ENCODE measurements around the gene DISP3.

DISP3 gene

DNA sequence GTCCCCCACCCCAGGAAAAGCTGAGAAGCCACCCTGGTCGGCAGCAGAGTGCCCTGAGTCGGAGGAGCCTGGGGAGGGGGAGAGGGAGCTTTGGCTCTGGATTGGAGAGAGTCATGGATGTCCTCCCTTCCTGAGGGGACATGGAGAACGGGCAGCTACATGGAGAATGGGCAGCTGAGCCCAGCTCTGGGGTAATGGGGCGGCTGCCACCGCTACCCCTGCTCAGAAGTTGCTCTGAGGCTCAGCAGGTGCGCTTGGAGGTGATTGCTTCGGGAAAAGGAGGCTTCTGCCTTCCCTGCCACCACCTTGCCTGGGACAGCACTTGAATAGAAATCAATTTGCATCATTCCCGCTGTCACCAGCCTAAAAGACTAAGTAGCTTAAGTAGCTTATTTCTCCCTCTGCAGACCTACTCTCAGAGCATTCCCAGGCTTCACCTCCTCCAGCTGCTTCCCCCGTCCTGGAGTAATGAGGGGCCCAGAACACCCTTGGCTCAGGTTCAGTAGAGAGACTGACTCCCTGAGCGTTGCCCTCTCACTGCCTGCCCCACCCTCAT, 8.3 kb downstream of the DISP3 start:
- Histone ChIP-seq H3K27ac (ENCODE audit: low read depth, low read length) (no peak overlapping the region), H3K4me3 (ENCODE audit: low read depth, low read length) (no peak overlapping the region), H3K9me3 (ENCODE audit: control insufficient read depth, insufficient read depth, low read depth, low read length) (no peaks in the 10 kb centered on the region), H3K36me3 (ENCODE audit: control insufficient read depth, insufficient read depth, low read length) (no peaks in the 10 kb centered on the region), H3K9ac (ENCODE audit: low read length) (no peak overlapping the region), H3K27me3 (ENCODE audit: control insufficient read depth, insufficient read depth, low read length) (peaks cover 7% of the 10 kb centered on the region; the same call in 1 of the 2 replicates), H3K4me1 (ENCODE audit: control insufficient read depth, insufficient read depth, low read length) (peaks cover 10% of the 10 kb centered on the region)

DNA sequence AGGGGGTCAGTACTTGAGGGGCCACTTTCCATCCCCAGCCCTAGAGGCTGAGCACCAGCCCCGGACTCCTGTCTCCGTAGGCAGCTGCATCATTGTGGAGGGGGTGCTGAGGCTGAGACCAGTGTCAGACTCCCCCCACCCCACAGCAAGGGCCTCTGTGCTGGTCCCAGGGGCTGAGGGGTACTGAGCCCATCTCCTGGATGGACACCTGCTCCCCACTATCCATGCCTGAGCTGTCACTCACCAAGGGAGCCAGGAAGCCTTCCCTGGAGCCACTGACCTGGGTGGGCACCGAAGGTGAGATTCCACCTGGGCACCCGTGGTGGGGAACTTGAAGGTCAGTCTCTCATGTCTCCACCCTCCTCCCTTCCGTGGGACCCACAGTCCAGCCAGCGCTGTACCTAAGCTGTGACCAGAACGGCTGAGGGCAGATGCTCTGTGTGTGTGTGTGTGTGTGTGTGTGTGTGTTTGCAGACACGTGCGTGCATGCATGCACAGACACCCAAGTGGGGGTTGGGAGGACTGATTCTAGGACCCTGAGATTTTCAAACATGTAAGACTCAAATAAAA, 9.3 kb downstream of the DISP3 start:
- Histone ChIP-seq H3K4me3 (ENCODE audit: low read depth, low read length) (no peak overlapping the region), H3K27me3 (ENCODE audit: control insufficient read depth, insufficient read depth, low read length) (0 out of 2 replicates have a peak, but pooled peaks cover 3% of the 10 kb centered on the region), H3K27ac (ENCODE audit: low read depth, low read length) (no peak overlapping the region), H3K36me3 (ENCODE audit: control insufficient read depth, insufficient read depth, low read length) (no peaks in the 10 kb centered on the region), H3K9me3 (ENCODE audit: control insufficient read depth, insufficient read depth, low read depth, low read length) (no peaks in the 10 kb centered on the region), H3K9ac (ENCODE audit: low read length) (no peak overlapping the region), H3K4me1 (ENCODE audit: control insufficient read depth, insufficient read depth, low read length) (peaks cover 10% of the 10 kb centered on the region)

DNA sequence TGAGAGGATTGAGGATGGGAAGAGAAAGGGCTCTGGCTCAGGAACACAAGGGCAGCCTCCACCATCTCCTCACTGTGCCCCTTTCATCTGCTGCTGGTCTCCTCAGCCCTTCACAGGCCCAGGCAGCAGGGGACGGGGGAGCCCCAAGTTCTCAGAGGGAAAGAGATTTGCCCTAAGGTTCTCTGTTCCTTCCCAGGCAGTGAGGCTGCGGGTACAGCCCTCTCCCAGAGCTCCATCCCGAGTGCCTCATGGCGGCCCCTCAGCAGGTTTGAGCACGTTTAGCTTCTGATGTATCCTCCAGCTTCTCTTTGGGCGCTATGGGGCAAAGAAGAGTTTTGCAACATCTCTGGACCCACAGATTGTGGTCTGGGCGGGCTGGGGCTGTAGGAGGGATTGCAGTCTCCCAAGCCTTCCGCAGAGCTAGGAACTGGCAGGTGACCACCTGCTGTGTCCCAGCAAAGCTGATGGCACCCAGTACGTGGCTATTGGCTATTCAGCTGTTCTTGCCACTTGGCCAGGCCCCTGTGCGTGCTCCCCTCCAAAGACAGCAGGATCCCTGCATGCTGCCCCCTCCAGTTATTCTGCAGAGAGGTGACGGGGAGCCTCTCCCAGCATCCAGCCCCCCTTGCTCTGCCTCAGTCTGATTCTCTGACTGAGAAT, 10.1 kb downstream of the DISP3 start:
- H3K36me3 ChIP-seq (ENCODE audit: control insufficient read depth, insufficient read depth, low read length): no peaks in the 10 kb centered on the region
- 0 out of 2 replicates have a peak, but pooled peaks cover 3% of the 10 kb centered on the region for H3K27me3 ChIP-seq (ENCODE audit: control insufficient read depth, insufficient read depth, low read length)
- no peak overlapping the region for H3K27ac ChIP-seq (ENCODE audit: low read depth, low read length)
- peaks cover 10% of the 10 kb centered on the region for H3K4me1 ChIP-seq (ENCODE audit: control insufficient read depth, insufficient read depth, low read length)
- H3K9ac ChIP-seq (ENCODE audit: low read length): no peak overlapping the region
- no peak overlapping the region for H3K4me3 ChIP-seq (ENCODE audit: low read depth, low read length)
- H3K9me3 ChIP-seq (ENCODE audit: control insufficient read depth, insufficient read depth, low read depth, low read length): no peaks in the 10 kb centered on the region

DNA sequence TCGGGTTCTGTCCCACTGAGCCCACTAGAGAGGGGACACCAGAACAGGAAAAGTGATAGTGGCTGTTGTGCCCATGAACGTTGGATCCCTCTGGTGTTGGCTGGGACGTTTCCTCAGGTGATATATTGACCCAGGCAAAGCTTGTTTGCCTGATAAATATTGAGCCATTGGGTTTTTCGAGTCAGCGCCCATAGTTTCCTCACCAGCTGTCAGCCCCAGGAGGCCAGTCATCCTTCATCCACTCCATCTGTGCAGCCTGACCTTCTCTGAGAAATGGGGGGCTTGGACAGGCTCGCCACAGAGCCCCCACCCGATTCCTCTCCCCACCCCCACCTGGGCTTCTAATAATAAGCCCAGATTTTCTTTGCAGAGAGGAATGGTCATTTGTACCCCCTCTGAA, 13.3 kb downstream of the DISP3 start:
- H3K27ac ChIP-seq (ENCODE audit: low read depth, low read length): no peak overlapping the region
- no peak overlapping the region for H3K4me3 ChIP-seq (ENCODE audit: low read depth, low read length)
- H3K36me3 ChIP-seq (ENCODE audit: control insufficient read depth, insufficient read depth, low read length): no peaks in the 10 kb centered on the region
- H3K9ac ChIP-seq (ENCODE audit: low read length): no peak overlapping the region
- peaks cover 5% of the 10 kb centered on the region; the same call in 1 of the 2 replicates for H3K4me1 ChIP-seq (ENCODE audit: control insufficient read depth, insufficient read depth, low read length)
- H3K9me3 ChIP-seq (ENCODE audit: control insufficient read depth, insufficient read depth, low read depth, low read length): no peaks in the 10 kb centered on the region
- no peaks in the 10 kb centered on the region for H3K27me3 ChIP-seq (ENCODE audit: control insufficient read depth, insufficient read depth, low read length)

DNA sequence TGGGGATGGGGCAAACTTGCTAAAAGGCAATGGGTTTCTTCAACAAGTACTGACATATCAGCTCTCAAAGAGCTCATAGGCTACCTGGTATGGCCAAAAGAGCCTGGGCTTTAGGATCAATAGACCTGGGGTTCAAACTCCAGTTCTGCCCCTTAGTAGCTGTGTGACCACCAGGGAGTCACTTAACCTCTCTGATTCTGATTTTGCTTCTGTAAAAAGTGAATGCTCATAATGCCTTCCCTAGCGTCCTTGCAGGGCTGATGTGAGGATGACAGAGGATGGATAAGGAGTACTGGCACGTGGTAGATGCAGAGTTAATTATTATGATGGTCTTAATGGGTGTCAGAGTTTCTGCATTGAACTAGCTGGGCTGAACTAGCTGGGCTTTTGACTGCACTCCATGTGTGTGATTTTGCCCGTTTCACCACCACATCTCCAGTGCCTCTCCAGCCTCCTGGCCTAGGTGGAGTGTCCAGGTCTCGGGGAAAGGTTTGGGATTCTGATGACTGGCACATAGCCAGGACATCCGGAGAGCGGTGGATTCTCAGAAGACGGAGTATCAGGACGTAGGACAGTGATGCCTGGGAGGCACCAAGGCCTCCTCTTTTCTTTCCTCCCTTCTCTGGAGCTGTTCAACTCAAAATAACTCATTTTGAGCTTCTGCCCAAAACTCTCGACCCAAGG, 15.2 kb downstream of the DISP3 start:
- Histone ChIP-seq H3K4me1 (ENCODE audit: control insufficient read depth, insufficient read depth, low read length) (peaks cover 7% of the 10 kb centered on the region), H3K27ac (ENCODE audit: low read depth, low read length) (no peak overlapping the region), H3K9ac (ENCODE audit: low read length) (no peak overlapping the region), H3K9me3 (ENCODE audit: control insufficient read depth, insufficient read depth, low read depth, low read length) (no peaks in the 10 kb centered on the region), H3K27me3 (ENCODE audit: control insufficient read depth, insufficient read depth, low read length) (no peaks in the 10 kb centered on the region), H3K36me3 (ENCODE audit: control insufficient read depth, insufficient read depth, low read length) (no peaks in the 10 kb centered on the region), H3K4me3 (ENCODE audit: low read depth, low read length) (no peak overlapping the region)

DNA sequence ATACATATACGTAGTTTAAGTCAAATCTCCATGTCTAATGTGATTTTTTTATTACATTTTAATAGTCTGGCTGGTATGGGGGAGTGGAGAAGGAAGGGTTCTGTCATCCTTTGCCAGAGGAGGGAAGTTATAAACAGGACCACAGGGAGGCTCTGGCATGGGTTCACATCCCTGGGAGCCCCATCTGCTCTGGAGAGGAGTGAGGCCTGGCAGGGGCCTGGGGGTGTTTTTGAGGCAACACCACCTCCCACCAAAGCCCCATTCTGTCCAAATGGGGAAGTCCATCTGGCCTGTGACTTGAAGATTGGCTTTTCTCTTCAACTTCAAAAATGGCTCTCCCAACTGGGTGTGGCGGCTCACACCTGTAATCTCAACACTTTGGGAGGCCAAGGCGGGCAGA, 15.8 kb downstream of the DISP3 start:
- Histone ChIP-seq H3K9ac (ENCODE audit: low read length) (no peak overlapping the region), H3K9me3 (ENCODE audit: control insufficient read depth, insufficient read depth, low read depth, low read length) (no peaks in the 10 kb centered on the region), H3K36me3 (ENCODE audit: control insufficient read depth, insufficient read depth, low read length) (no peaks in the 10 kb centered on the region), H3K27ac (ENCODE audit: low read depth, low read length) (no peak overlapping the region), H3K27me3 (ENCODE audit: control insufficient read depth, insufficient read depth, low read length) (no peaks in the 10 kb centered on the region), H3K4me1 (ENCODE audit: control insufficient read depth, insufficient read depth, low read length) (peaks cover 14% of the 10 kb centered on the region), H3K4me3 (ENCODE audit: low read depth, low read length) (no peak overlapping the region)

DNA sequence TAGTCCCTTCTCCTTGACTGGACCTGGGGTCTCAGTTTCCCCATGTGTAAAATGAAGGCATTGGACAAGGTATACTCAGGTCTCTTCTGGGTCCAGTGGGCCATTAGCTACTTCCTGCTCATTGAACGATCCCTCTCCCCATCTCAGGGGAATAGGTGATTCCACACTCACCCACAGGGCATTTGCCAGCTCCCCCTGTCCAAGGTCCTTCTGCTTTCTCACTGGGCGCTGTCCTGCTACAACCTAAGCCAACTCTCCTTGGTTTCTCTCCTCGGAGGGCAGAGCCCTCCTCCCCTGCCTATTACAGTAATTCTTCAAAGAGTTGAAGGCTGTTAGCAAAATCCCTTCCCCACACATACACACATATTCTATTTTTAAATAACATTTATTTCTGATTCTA, 16.6 kb downstream of the DISP3 start:
- no peak overlapping the region for H3K27ac ChIP-seq (ENCODE audit: low read depth, low read length)
- H3K4me1 ChIP-seq (ENCODE audit: control insufficient read depth, insufficient read depth, low read length): peaks cover 21% of the 10 kb centered on the region
- no peaks in the 10 kb centered on the region for H3K36me3 ChIP-seq (ENCODE audit: control insufficient read depth, insufficient read depth, low read length)
- no peak overlapping the region for H3K4me3 ChIP-seq (ENCODE audit: low read depth, low read length)
- H3K27me3 ChIP-seq (ENCODE audit: control insufficient read depth, insufficient read depth, low read length): no peaks in the 10 kb centered on the region
- no peak overlapping the region for H3K9ac ChIP-seq (ENCODE audit: low read length)
- no peaks in the 10 kb centered on the region for H3K9me3 ChIP-seq (ENCODE audit: control insufficient read depth, insufficient read depth, low read depth, low read length)

DNA sequence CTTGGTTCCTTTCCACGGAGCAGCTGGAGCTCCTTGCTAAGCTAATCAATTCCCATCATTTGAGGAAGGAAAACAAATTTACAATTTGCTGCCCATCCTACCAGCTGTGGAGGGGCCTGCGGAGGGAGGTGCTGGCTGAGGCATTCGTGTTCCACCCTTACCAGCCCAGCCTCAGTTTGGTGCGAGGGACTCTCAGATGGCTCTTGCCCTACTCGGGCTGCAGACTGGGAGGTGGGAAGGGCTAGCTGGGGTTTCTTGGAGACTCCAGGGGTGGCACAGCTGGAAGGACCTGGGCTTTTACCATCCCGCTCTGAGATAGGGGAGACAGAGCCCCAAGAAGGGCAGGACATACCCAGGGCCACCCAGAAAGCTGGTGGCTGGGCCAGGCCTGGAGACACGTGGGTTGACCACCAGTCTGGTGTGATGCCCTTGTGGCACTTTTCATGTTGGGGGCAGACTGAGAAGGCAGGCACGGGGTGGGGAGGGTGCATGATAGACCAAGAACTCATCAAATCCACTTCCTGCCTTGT, 17.7 kb downstream of the DISP3 start:
- H3K9ac ChIP-seq (ENCODE audit: low read length): no peak overlapping the region
- H3K27me3 ChIP-seq (ENCODE audit: control insufficient read depth, insufficient read depth, low read length): no peaks in the 10 kb centered on the region
- no peaks in the 10 kb centered on the region for H3K9me3 ChIP-seq (ENCODE audit: control insufficient read depth, insufficient read depth, low read depth, low read length)
- H3K4me3 ChIP-seq (ENCODE audit: low read depth, low read length): no peak overlapping the region
- H3K27ac ChIP-seq (ENCODE audit: low read depth, low read length): no peak overlapping the region
- H3K36me3 ChIP-seq (ENCODE audit: control insufficient read depth, insufficient read depth, low read length): no peaks in the 10 kb centered on the region
- H3K4me1 ChIP-seq (ENCODE audit: control insufficient read depth, insufficient read depth, low read length): peaks cover 21% of the 10 kb centered on the region

DNA sequence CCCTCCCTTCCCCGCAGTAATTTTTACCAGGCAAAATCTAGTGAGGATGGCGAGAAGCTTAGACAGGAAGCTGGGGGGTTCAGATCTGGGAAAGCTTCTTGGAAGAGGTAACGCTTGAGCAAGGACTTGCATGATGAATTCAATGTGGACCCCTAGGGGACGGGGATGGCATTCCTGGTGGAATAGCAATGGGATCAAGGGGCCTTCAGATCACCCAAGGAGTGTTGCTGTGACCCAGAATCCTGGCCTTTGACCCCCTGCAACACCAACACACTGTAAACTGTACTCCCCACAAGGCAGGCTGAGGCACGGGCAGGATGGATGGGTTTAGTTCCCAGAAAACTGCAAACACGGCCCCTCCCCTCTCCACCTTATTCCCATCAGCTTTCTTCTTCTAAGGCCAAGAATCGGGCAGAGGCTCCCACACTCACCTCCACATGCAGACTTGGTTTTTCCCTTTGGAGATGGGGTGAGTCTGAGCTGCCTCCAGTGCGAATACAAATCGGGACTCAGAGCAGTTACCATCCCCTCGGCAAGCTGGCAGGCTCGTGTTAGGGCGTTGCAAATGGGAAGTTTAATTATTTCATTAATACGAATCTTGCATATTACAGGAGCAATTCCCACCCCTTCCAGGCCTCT, 20.1 kb downstream of the DISP3 start:
- H3K9ac ChIP-seq (ENCODE audit: low read length): no peak overlapping the region
- H3K4me3 ChIP-seq (ENCODE audit: low read depth, low read length): no peak overlapping the region
- peaks cover 5% of the 10 kb centered on the region; the same call in 1 of the 2 replicates for H3K9me3 ChIP-seq (ENCODE audit: control insufficient read depth, insufficient read depth, low read depth, low read length)
- H3K4me1 ChIP-seq (ENCODE audit: control insufficient read depth, insufficient read depth, low read length): peaks cover 21% of the 10 kb centered on the region
- H3K27me3 ChIP-seq (ENCODE audit: control insufficient read depth, insufficient read depth, low read length): no peaks in the 10 kb centered on the region
- no peak overlapping the region for H3K27ac ChIP-seq (ENCODE audit: low read depth, low read length)
- peaks cover 8% of the 10 kb centered on the region; the same call in 1 of the 2 replicates for H3K36me3 ChIP-seq (ENCODE audit: control insufficient read depth, insufficient read depth, low read length)

DNA sequence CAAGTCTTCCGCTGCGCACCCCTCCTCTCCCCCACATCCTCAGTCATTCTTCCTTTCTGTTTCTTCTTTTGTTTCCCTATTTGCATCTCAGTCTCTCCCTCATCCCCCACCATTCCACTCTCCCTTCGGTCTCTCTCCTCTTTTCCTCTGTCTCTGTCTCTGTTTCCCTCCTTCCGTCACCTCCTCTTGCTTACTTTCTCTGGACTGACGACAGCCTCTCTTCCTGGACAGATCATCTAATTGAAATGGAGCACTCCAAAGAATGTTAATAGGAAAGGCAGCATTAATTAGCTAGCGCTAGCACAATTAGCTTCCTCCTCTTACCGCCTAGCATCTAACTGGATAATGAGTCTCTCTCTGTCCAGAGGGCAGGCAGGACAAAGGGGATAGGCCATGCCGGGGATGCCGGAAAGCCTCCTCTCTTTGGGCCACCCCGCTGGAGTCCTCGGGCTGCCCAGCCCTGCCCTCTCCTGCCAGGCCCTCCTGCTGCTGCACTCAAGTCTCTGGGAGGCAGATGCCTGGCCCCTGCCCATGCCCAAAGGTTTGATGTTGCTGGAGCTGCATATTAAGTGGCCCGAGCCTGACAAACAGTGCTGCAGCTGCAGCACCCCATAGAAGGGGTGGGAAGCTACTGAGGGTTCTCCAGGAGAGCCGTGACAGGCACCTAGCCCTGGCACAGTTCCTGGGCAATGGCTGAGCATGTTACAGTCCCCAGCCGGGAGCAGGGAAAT, 20.8 kb downstream of the DISP3 start:
- Histone ChIP-seq H3K4me3 (ENCODE audit: low read depth, low read length) (no peak overlapping the region), H3K9ac (ENCODE audit: low read length) (no peak overlapping the region)

More for the DNA sequence above, 20.8 kb downstream of the DISP3 start:
- peaks cover 21% of the 10 kb centered on the region for H3K4me1 ChIP-seq (ENCODE audit: control insufficient read depth, insufficient read depth, low read length)
- H3K9me3 ChIP-seq (ENCODE audit: control insufficient read depth, insufficient read depth, low read depth, low read length): peaks cover 12% of the 10 kb centered on the region
- no peak overlapping the region for H3K27ac ChIP-seq (ENCODE audit: low read depth, low read length)
- H3K27me3 ChIP-seq (ENCODE audit: control insufficient read depth, insufficient read depth, low read length): no peaks in the 10 kb centered on the region
- H3K36me3 ChIP-seq (ENCODE audit: control insufficient read depth, insufficient read depth, low read length): peaks cover 8% of the 10 kb centered on the region; the same call in 1 of the 2 replicates

Data from HUES6 (cell line).